Erythroblast (primary cell): ENCODE data around the gene ELANE.

ENCODE experiments used
- DNase-seq, 2 experiments: peaks; one replicate each; lab custom pipeline; 2025; lab: John Stamatoyannopoulos, UW
- GATA1 ChIP-seq: IDR thresholded peaks from 2 replicates; pipeline ENCODE4 v1.6.1; 2011; ENCODE audit warnings: low read depth, mild to moderate bottlenecking, control low read depth, low read length, moderate library complexity
- POLR2A ChIP-seq: IDR thresholded peaks from 2 replicates; pipeline ENCODE4 v1.6.1; 2011; ENCODE audit warnings: mild to moderate bottlenecking, low read length

ELANE gene

GRCh38 chr19:855566-856120 is 3.5 kb downstream of the ELANE start:
- DNase-seq, result no peak
- TF ChIP-seq GATA1 (no peak), POLR2A (no peak)

- DNase-seq, result no peak
- TF ChIP-seq GATA1 (no peak), POLR2A (no peak)
These were observed 6.2 kb downstream of the ELANE start for GRCh38 chr19:858284-858683.

GRCh38 chr19:858868-859843 is 7.1 kb downstream of the ELANE start, which contains the start of gene CFD:
CFD (plus strand) TSS chr19:859664; CDS start chr19:859690, 26 bp downstream.
- no peak for TF ChIP-seq POLR2A
- no peak for TF ChIP-seq GATA1
- no peak for DNase-seq

GRCh38 chr19:861141-861755 is 9.1 kb downstream of the ELANE start:
- no peak for DNase-seq
- TF ChIP-seq GATA1, result no peak
- no peak for TF ChIP-seq POLR2A

- TF ChIP-seq POLR2A, result no peak
- TF ChIP-seq GATA1, result no peak
- peak; percentile 80 to 86 for DNase-seq
These were observed 9.9 kb downstream of the ELANE start for GRCh38 chr19:861756-862580.

GRCh38 chr19:862581-863314 is 10.6 kb downstream of the ELANE start:
- peak; percentile 85 to 87 for DNase-seq
- TF ChIP-seq GATA1, result no peak
- TF ChIP-seq POLR2A, result no peak

GRCh38 chr19:863315-863620 is 11.2 kb downstream of the ELANE start:
- DNase-seq, result no peak

GRCh38 chr19:866769-867300 is 14.7 kb downstream of the ELANE start:
- DNase-seq, result no peak
- TF ChIP-seq POLR2A (no peak), GATA1 (no peak)

More at GRCh38 chr19:863315-863620, 11.2 kb downstream of the ELANE start:
- TF ChIP-seq POLR2A (no peak), GATA1 (no peak)

- no peak for TF ChIP-seq GATA1
- no peak for TF ChIP-seq POLR2A
- DNase-seq, result no peak
These were observed 15.2 kb downstream of the ELANE start for GRCh38 chr19:867301-867793.

- no peak for DNase-seq
- TF ChIP-seq POLR2A (no peak), GATA1 (no peak)
These were observed 15.9 kb downstream of the ELANE start for GRCh38 chr19:867855-868457.

GRCh38 chr19:868458-869244 is 16.5 kb downstream of the ELANE start:
- TF ChIP-seq POLR2A, result no peak
- TF ChIP-seq GATA1, result no peak

More at GRCh38 chr19:868458-869244, 16.5 kb downstream of the ELANE start:
- DNase-seq, result no peak
